ENCODE results near the gene ZKSCAN8. TPM values are rescaled to one million over a fixed set of nuclear protein-coding genes. Genes with fewer than 3 reads are reported as not detected.

ZKSCAN8 gene
- total RNA-seq, 1 experiment from 2014 or later = 25.4 TPM

GRCh38 chr6:28140616-28141015 lies 1.1 kb upstream of the ZKSCAN8 start:
- no peak overlapping the region for H2AK5ac ChIP-seq (ENCODE audit: insufficient read length, low read length)
- H2BK120ac ChIP-seq (ENCODE audit: low read depth, low read length, poor library complexity, severe bottlenecking) = no peak overlapping the region
- peaks cover 4% of the 10 kb centered on the region; the same call in 1 of the 2 replicates for H3K4me1 ChIP-seq (ENCODE audit: insufficient read depth, low read length)
- H3K18ac ChIP-seq (ENCODE audit: insufficient read length, low read depth, low read length) = no peak overlapping the region
- H3K4me3 Mint-ChIP-seq = peak overlapping the region; percentile 94 to 98; a peak in 4 of 5 replicates
- peaks cover 6 to 19% (median 18%) of the 10 kb centered on the region in 3 experiments; a peak in 6 of 7 replicates for H3K36me3 Mint-ChIP-seq (ENCODE audit: insufficient read depth in 1 of 3, low read depth in 3 of 3)
- no peak overlapping the region for H2BK5ac ChIP-seq (ENCODE audit: insufficient read length, low read length)
- no peak overlapping the region for H3K56ac ChIP-seq (ENCODE audit: insufficient read length, low read depth, low read length)
- no peak overlapping the region for H3K14ac ChIP-seq (ENCODE audit: insufficient read depth, low read length)
- H3K27me3 ChIP-seq (ENCODE audit: insufficient read depth, low read length) = no peaks in the 10 kb centered on the region; the same call in 1 of the 2 replicates
- no peak overlapping the region for H3K27ac Mint-ChIP-seq
- H3K27me3 Mint-ChIP-seq (ENCODE audit: low read depth) = peaks cover 23% of the 10 kb centered on the region
- no peak overlapping the region for H2BK12ac ChIP-seq (ENCODE audit: insufficient read length, low read depth, low read length)
- H3K23me2 ChIP-seq (ENCODE audit: insufficient read length, low read depth, low read length, poor library complexity, severe bottlenecking) = peaks cover 19% of the 10 kb centered on the region
- no peak overlapping the region for H2BK20ac ChIP-seq (ENCODE audit: low read depth, low read length, poor library complexity, severe bottlenecking)
- H4K20me1 ChIP-seq (ENCODE audit: control insufficient read depth, insufficient read depth, insufficient read length) = no peaks in the 10 kb centered on the region
- no peak overlapping the region for H3K23ac ChIP-seq (ENCODE audit: insufficient read length, low read depth, low read length)
- H4K8ac ChIP-seq (replicated peaks; ENCODE audit: insufficient read length, low read depth, low read length) = no peak overlapping the region
- H3K27ac ChIP-seq (ENCODE audit: insufficient read length, low read depth, low read length) = no peak overlapping the region
- no peak overlapping the region for H2AFZ ChIP-seq (ENCODE audit: low read length)
- H3T11ph ChIP-seq (ENCODE audit: low read length) = no peak overlapping the region
- no peak overlapping the region for H2BK15ac ChIP-seq (ENCODE audit: low read depth, low read length)
- H3K4ac ChIP-seq (ENCODE audit: low read depth, low read length) = no peak overlapping the region
- no peak overlapping the region for H4K91ac ChIP-seq (ENCODE audit: insufficient read length, low read depth, low read length)
- no peak for TF ChIP-seq CTCF (conservative IDR thresholded peaks at IDR 0.05)
- no peak overlapping the region for H4K5ac ChIP-seq (ENCODE audit: insufficient read length, low read depth, low read length)
- H3K4me1 Mint-ChIP-seq = peaks cover 17 to 24% of the 10 kb centered on the region in 2 experiments
- H3K79me2 ChIP-seq (ENCODE audit: insufficient read depth, low read length) = peaks cover 4% of the 10 kb centered on the region; the same call in 1 of the 2 replicates
- no peaks in the 10 kb centered on the region for H3K9me3 ChIP-seq (ENCODE audit: control insufficient read depth, low read depth, low read length)
- H3K9me3 Mint-ChIP-seq = no peaks in the 10 kb centered on the region
- H3K9ac ChIP-seq (ENCODE audit: extremely low read depth, insufficient read length, low read length) = no peak overlapping the region
- H3K4me2 ChIP-seq (ENCODE audit: insufficient read depth, insufficient read length, low read length) = no peak overlapping the region
- DNase-seq = no peak
- H3K79me1 ChIP-seq (ENCODE audit: insufficient read depth, low read depth, low read length, poor library complexity, severe bottlenecking) = no peaks in the 10 kb centered on the region
- WGBS (ENCODE audit: extremely low coverage, insufficient read length, low lambda C conversion rate) = no CpG with 5 or more reads among the region's 5 CpGs
